ENCODE measurements around the gene STAT3.
"Not testable (repeated sequence)": the region's sequence is repeated elsewhere in the genome, so short reads cannot be mapped to it uniquely, and the experiment has no call there.

STAT3 gene

GRCh38 chr17:42408061-42408460, 19.8 kb upstream of the STAT3 start:
- no peak for DNase-seq

DNA sequence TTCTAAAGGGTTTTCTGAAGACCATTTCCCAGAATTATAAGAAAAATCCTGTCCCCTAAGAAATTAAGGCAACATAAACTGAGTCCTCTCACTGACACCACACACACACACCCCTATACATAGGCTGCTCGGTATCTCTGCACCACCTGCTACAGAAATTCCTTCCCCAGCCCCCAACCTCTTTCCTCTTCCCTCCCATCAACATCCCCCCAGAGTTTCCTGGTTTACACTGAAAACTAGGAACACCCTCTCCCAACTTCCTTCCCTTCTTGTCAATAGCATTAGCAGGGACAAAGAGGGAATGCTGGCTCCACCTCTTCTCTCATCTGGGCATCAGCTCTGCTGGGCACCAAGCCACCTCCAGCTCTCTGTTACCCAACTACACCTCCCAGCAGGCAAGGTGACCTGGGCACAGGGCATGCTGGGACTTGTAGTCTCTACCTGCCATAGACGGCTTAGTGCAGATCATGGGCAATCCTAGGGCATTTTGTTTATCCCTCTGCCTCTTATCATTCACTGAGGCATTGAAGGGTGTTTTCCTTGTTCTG, 19.1 kb upstream of the STAT3 start:
- DNase-seq: peak; percentile 64

DNA sequence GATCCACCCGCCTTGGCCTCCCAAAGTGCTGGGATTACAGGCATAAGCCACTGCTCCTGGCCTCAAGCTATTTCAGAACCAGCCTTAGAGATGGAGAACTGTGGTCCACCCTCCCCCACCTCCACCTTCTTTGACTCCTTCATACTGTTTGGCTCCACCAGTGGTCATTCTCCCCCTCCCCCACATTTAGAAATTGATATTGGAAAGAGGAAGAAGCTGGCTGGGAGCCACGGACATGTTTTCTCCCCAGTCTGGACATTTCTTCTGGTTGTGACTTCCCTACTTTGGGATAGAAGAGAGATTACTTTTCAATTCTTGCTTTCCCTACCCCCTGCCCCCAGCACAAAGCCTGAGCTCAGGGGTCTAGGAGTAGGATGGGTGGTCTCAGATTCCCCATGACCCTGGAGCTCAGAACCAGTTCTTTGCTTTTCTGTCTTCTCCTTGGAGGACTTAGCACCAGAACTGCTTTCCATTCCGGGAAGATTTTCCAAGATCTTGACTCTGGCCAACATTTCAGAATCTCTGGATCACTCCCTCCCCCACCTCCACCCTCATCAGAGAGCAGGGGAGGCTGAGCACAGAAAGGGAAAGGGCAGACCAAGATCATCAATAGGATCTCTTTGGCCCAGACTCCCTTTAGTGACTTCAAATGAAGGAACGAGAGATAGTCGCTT, 18.5 kb upstream of the STAT3 start:
- no peak for DNase-seq

- DNase-seq: peak; percentile 35
Observed at GRCh38 chr17:42405963-42406495, 17.8 kb upstream of the STAT3 start.

DNA sequence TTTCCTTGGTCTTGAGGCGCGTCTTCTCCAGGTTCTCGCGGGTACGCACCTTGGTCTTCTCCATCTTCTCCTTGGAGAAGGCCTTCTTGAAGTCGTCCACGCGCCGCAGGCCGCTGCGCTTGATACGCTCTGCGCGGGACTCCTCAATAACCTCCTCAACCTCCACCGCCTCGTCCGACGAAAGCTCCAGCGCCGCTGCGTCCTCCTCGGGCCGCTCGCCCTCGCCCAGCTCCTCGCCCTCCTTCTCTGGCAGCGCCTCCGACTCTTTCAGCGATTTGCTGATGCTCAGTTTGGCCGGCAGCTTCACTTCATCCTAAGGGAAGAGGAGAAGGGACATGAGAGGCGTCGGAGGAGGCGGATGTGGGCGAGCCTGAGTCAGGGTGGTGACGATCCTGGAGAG, 16.8 kb upstream of the STAT3 start:
- no peak for DNase-seq

GRCh38 chr17:42404326-42405055, 16.2 kb upstream of the STAT3 start:
- DNase-seq: no peak

DNA sequence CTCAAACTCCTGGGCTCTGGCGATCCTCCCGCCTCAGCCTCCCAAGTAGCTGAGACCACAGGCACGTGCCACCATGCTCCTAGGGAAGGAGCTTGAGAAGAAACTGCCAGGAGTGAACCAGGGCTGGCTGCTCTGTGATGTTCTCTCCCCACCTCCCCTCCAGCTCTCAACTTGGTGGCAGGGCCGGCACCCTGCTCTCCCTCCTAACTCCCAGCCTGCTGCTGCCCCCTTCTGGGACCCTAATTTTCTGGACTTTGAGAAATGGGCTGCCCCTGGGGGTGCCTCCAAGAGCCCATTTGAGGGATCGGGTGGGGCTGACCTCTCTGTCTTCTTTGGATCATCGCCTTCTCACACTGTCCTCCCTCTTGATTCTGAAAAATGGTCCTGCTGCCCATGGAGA, 14.9 kb upstream of the STAT3 start:
- DNase-seq: no peak

DNA sequence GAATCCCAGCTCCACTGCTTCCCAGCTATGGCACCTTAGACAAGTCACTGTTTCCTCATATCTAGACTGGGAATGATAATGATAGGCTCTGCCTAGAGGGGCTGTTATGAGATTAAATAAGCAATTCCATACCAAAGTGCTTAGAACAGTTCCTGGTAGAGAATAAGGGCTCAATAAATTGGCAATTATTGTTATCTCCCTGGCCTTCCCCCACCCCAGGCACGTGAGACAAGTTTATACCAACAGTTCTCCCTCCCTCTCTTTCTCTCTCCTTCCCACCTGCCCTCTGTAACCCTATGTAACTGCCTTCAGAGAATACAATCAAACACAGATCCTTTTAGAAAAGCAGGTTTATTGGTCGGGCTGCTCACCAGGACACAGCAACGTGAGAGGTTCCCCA, 13.9 kb upstream of the STAT3 start:
- DNase-seq: no peak

- DNase-seq: not testable (repeated sequence)
Observed at GRCh38 chr17:42400844-42401375, 12.7 kb upstream of the STAT3 start.

DNA sequence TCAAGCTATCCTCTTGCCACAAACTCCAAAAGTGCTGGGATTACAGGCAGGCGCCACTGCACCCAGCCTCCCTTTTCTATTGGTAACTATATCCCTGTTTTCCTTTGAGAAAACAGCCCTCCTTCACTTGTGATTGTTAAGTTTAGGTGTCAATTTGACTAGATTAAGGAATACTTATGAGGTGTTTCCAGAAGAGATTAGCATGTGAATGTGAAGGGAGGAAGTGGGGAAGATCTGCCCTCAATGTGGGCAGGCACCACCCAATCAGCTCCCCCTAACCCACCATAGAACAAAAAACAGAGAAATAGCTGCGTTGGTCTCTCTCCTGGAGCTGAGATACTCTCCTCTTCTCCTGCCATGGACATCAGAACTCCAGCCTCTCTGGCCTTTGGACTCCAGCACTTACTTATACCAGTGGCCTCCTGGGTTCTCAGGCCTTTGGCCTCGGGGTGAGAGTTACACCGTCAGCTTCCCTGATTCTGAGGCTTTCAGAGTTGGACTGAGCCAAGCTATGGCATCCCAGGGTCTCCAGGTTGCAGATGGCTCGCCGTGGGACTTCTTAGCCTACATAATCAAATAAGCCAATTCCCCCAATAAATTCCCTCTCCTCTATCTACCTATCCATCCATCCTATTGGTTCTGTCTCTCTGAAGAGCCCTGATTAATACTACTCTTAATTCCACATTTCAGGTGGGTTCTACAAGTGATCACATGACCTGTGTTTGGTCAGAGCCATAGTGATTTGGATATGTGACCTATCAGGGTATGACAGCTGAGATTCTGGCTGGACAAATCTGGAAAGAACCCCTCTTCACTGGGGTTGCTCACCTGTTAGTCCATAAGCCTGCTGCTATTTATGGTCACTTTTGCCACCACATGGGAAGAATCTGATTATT, 12.0 kb upstream of the STAT3 start:
- no peak for DNase-seq

DNA sequence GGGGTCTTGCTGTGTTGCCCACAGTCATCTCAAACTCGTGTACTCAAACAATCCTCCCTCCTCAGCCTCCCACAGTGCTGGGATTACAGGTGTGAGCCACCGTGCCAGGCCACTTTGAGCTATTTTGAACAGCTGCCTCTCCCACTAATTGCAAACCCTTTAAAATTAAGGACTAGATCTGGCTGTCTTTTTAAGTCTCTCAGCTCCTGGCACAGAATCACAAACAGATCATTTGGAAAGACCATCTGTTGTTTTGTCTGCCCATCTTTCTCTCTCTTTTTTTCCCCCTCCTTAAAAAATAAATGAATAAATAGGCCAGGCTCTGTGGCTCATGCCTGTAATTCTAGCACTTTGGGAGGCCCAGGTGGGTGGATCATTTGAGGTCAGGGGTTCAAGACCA, 10.9 kb upstream of the STAT3 start:
- DNase-seq: peak; percentile 37

GRCh38 chr17:42395601-42396000, 7.4 kb upstream of the STAT3 start:
- not testable (repeated sequence) for DNase-seq

DNA sequence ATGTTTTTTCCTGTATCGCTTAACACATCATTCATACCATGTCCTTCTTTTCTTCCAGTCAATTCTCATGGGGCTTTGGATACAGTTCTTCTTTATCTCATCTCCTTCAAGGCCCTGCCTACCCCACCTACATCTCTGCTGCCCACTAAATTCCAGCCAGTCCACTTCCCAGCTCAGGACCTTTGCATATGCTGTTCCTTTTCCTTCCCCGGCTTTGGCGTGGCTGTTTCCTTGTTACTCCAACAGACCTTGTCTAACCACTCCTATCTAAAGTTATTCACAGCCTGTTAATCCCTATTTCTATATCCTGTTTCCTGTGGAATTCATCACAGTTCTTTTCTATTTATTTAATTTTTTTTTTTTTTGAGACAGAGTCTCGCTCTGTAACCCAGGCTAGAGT, 6.6 kb upstream of the STAT3 start:
- no peak for DNase-seq

DNA sequence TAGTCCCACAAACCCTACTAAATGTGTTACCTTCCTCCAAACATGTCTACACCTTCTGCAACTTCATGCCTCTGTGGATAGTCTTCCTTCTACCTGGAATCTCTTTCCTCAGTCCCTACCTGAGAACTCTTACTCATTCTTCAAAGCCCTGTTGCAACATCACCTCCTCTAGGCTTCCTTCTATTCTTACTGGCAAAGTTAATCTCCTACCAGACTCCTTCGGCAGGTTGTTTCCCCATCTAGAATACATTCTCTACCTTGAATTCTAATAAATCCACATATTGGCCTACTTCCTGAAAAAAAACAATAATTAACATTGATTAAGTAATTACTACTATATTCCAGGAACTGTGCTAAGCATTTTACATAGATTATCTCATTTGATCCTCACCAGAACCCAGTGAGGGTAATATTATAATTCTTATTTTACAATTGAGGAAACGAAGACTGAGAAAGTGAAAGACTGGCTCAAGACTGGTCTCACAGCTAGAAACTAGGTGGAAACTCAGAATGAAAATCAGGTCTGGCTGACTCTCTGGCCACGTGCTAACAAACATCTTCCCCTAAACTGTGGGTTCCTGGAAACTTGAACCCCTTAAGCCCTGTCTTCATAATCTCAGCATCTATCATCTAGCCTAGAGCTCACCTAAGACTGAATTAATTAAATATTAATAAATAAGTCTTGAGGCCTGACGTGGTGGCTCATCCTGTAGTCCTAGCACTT, 4.6 kb upstream of the STAT3 start:
- no peak for DNase-seq

DNA sequence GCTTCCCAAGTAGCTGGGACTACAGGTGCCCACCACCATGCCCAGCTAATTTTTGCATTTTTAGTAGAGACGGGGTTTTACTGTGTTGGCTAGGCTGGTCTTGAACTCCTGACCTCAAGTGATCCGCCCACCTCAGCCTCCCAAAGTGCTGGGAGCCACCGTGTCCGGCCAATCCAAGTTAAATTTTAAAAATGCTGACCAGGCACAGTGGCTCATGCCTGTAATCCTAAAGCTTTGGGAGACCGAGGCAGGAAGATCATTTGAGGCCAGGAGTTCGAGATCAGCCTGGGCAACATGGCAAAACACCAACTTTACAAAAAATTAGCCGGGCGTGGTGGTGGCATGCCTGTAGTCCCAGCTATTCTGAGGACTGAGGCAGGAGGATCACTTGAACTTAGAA, 3.2 kb upstream of the STAT3 start:
- DNase-seq: not testable (repeated sequence)

- DNase-seq: no peak
Observed at GRCh38 chr17:42389899-42390298, 1.7 kb upstream of the STAT3 start.

DNA sequence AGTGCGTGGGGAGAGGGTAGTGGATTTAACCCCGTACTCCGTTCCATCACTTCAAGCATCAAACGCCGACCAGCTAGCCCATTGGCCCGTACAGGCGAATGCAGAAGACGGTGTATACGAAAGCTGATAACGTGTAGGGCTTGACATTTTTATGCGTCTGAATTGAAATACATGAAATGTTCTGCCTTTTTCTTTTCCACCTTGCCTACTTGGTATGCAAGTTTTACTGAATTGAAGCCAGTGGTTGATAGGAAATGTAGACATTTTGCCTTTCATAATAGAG, 834 bp upstream of the STAT3 start:
- no peak for DNase-seq

DNA sequence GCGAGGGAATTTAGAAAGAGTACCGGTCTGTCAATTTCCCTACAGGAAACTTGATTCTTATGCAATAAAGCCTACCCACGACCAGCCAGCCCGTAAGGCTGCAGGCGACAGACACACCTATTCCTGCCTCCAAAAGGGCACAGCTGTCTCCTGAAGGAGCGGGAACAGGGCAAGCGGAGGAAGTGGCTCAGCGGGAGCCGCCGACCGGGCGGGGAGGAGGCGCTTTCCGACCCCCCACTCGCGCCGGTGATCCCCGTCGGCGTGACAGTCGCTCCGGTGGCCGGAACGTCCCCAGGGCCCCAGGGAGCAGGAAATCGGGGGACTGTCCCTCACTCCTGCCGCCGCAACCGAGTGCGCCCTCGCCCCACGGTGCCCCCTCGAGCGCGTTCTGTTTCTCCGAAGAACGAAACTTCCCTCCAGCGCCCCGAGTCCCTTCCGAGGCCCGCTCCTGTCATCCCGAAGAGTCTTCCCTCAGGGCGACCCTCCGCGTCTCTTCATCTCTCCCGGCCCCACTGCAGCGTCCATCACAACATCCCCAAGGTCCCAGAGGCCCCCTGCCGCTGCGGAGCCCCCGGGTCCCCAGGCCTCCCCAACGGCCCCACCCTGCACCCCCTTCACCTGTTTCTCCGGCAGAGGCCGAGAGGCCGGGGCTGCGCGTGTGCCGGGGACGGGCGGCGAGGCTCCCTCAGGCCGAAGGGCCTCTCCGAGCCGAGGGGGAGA, 421 bp downstream of the STAT3 start:
- DNase-seq: peak; percentile 45

DNA sequence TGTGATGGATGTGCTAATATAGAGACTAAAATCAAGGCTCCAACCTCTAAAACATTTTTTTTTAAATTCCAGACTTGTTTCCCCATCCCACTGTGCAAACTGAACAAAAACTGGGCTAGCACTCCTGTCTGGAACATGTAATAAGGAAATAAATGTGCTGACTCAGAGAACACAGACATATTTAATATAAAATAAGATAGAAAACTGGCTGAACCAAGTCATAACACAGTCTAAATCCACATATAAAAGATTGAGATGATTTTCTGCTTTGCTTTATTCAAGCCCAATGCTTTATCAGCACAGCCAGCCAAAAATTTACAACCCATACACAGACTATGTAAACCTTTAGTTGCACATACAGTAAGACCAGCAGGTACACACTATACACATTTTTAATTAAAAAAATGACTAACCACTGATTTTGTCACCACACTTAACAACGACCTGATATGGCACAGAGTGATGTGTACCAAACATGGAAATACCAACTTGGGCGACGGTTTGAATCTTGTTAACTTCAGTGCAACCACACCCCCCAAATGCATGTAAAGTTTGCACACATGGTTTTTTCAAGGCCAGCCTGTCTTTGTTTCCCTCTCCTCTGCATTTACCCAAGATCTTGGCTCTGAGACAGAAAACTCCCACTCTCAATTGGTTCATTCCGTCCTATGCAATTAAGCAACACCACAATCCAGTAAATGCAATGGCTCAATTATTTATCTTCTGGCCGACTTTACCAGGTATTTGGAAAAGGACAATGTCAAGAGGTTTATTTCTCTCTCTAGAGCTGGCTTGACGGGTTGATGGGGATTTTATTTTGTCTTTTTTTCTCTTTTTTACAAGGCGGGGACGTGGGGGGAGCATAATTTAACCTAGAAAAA, 1.2 kb downstream of the STAT3 start:
- DNase-seq: no peak

- DNase-seq: no peak
Observed at GRCh38 chr17:42381898-42382297, 6.3 kb downstream of the STAT3 start.

GRCh38 chr17:42380935-42381334, 7.3 kb downstream of the STAT3 start:
- no peak for DNase-seq

Data from NCI-H1092 (cell line).